GM12878 (cell line): ENCODE measurements around the gene ZNF608. TPM values are rescaled to one million over a fixed set of nuclear protein-coding genes. Genes with fewer than 3 reads are reported as not detected.
A peak's percentile ranks its signal among the peaks of the same experiment; 100 is the strongest.

Source experiments
- ATF2 ChIP-seq: IDR thresholded peaks from 2 replicates; pipeline ENCODE4 v1.6.1; 2012; ENCODE audit warnings: low read length, inconsistent platforms
- BMI1 ChIP-seq: fragments of 450-650 bp; IDR thresholded peaks from 2 replicates; pipeline ENCODE4 v1.6.1; 2016; ENCODE audit warnings: mild to moderate bottlenecking, moderate library complexity, borderline replicate concordance
- CBFB ChIP-seq: IDR thresholded peaks from 2 replicates; pipeline ENCODE4 v1.6.1; 2016; ENCODE audit warnings: antibody characterized with exemption, low read depth
- CEBPB ChIP-seq, 2 experiments: fragments of 150-350 bp in 1 of 2; IDR thresholded peaks; 2 replicates each; pipeline ENCODE4 v1.6.1; 2012 to 2014; ENCODE audit warnings: low read depth in 2 of 2, low read length in 2 of 2, borderline replicate concordance in 1 of 2, inconsistent platforms in 1 of 2
- CHD2 ChIP-seq: IDR thresholded peaks from 2 replicates; pipeline ENCODE4 v1.6.1; 2011; ENCODE audit warnings: low read depth, low read length, improper control_type of control experiment, borderline replicate concordance
- E2F8 ChIP-seq: fragments of 450-650 bp; IDR thresholded peaks from 2 replicates; pipeline ENCODE4 v1.6.1; 2018; ENCODE audit warnings: mild to moderate bottlenecking, low read depth, moderate library complexity; ENCODE audit not compliant: partially characterized antibody
- EP300 ChIP-seq, 2 experiments: fragments of 150-350 bp in 1 of 2; IDR thresholded peaks; 2 replicates each; pipeline ENCODE4 v1.6.1; 2011 to 2012; ENCODE audit warnings: low read depth in 2 of 2, low read length in 2 of 2, borderline replicate concordance in 1 of 2, improper control_type of control experiment in 1 of 2, inconsistent platforms in 1 of 2; ENCODE audit not compliant: control insufficient read depth in 1 of 2
- IKZF2 ChIP-seq, 2 experiments: fragments of 450-650 bp; IDR thresholded peaks; 2 replicates each; pipeline ENCODE4 v1.6.1; 2017; ENCODE audit warnings: mild to moderate bottlenecking in 2 of 2, moderate library complexity in 2 of 2
- LARP7 ChIP-seq: fragments of 450-650 bp; IDR thresholded peaks from 2 replicates; pipeline ENCODE4 v1.6.1; 2017; ENCODE audit warnings: mild to moderate bottlenecking
- MEF2A ChIP-seq: IDR thresholded peaks from 2 replicates; pipeline ENCODE4 v1.6.1; 2011; ENCODE audit warnings: low read depth, mild to moderate bottlenecking, low read length, moderate library complexity; ENCODE audit not compliant: insufficient read depth
- MEF2B ChIP-seq: fragments of 450-650 bp; IDR thresholded peaks from 2 replicates; pipeline ENCODE4 v1.6.1; 2018; ENCODE audit warnings: mild to moderate bottlenecking, moderate library complexity; ENCODE audit not compliant: partially characterized antibody, poor library complexity, severe bottlenecking
- MTA3 ChIP-seq: IDR thresholded peaks from 2 replicates; pipeline ENCODE4 v1.6.1; 2012; ENCODE audit warnings: low read length, inconsistent platforms, borderline replicate concordance
- NFIC ChIP-seq: IDR thresholded peaks from 2 replicates; pipeline ENCODE4 v1.6.1; 2012; ENCODE audit warnings: low read depth, mild to moderate bottlenecking, inconsistent platforms, low read length, moderate library complexity
- NFYA ChIP-seq: IDR thresholded peaks from 2 replicates; pipeline ENCODE4 v1.6.1; 2011; ENCODE audit warnings: low read depth, mild to moderate bottlenecking, low read length, improper control_type of control experiment, borderline replicate concordance
- TAF1 ChIP-seq: IDR thresholded peaks from 2 replicates; pipeline ENCODE4 v1.6.1; 2011; ENCODE audit warnings: mild to moderate bottlenecking, low read depth, low read length, borderline replicate concordance
- TCF12 ChIP-seq: IDR thresholded peaks from 2 replicates; pipeline ENCODE4 v1.6.1; 2011; ENCODE audit warnings: low read depth, mild to moderate bottlenecking, low read length
- TCF3 ChIP-seq: IDR thresholded peaks from 2 replicates; pipeline ENCODE4 v1.6.1; 2012; ENCODE audit warnings: low read depth, mild to moderate bottlenecking, low read length, borderline replicate concordance; ENCODE audit not compliant: insufficient read depth
- TCF7 ChIP-seq: IDR thresholded peaks from 2 replicates; pipeline ENCODE4 v1.6.1; 2014; ENCODE audit warnings: antibody characterized with exemption, borderline replicate concordance
- ZNF217 ChIP-seq: fragments of 450-650 bp; IDR thresholded peaks from 2 replicates; pipeline ENCODE4 v1.6.1; 2017; ENCODE audit warnings: antibody characterized with exemption, mild to moderate bottlenecking
- polyA plus RNA-seq, 11 experiments: library from polyadenylated mRNA; depleted of rRNA in 4 of 11; unstranded in 6 of 11; stranded (reverse) in 5 of 11; fragments of >200 nt; fragmentation: Nextera tagmentation in 4 of 11; fragmentation: Illumina TruSeq in 1 of 11; extraction: Ambion mirVana in 4 of 11; extraction: Trizol in 1 of 11; gene quantifications; 1 replicate in 1 of 11; 2 replicates in 10 of 11; pipeline versions ENCODE4 v1.2.1 to v1.2.3, GENCODE V29; 2011 to 2016; ENCODE audit warnings: inconsistent platforms in 2 of 11, missing spikeins in 2 of 11, low read depth in 1 of 11
- total RNA-seq, 4 experiments: library from RNA; depleted of rRNA in 3 of 4; stranded (reverse); fragments of >200 nt in 3 of 4; fragmentation: Illumina TruSeq in 1 of 4; extraction: Trizol in 1 of 4; gene quantifications; 2 replicates each; pipeline versions ENCODE4 v1.2.1 to v1.2.3, GENCODE V29; 2013 to 2021

The ZNF608 gene
- total and polyA plus RNA-seq, 10 of the 15 experiments (the other 5 are each of a cell fraction or from before 2014, with no cell fraction given) = 0.19 to 6.7 (median 0.64) TPM

- peak in 1 of 2 experiments; percentile 49; a peak in 1 of 4 replicates for TF ChIP-seq EP300 (IDR thresholded peaks at IDR 0.05; ENCODE audit: borderline replicate concordance in 1 of 2, control insufficient read depth in 1 of 2, low read depth in 2 of 2, low read length in 2 of 2)
- peak; percentile 96 for TF ChIP-seq NFIC
- TF ChIP-seq NFYA = no peak
- TF ChIP-seq TCF7 = peak; percentile 12; the same call in 1 of the 2 replicates
- peak; percentile 88 for TF ChIP-seq ATF2
- TF ChIP-seq TCF3 = peak; percentile 34; the same call in 1 of the 2 replicates
- TF ChIP-seq TAF1 = no peak
- peak in 1 of 2 experiments; percentile 85; a peak in 1 of 4 replicates for TF ChIP-seq CEBPB (IDR thresholded peaks at IDR 0.05; ENCODE audit: borderline replicate concordance in 1 of 2, low read depth in 2 of 2, low read length in 2 of 2)
- no peak for TF ChIP-seq CHD2
- TF ChIP-seq E2F8 = no peak
- TF ChIP-seq MEF2A = peak; percentile 81
- peak; percentile 77; the same call in 1 of the 2 replicates for TF ChIP-seq MTA3
- 0 out of 2 replicates have a peak, but pooled peaks have one; percentile 43 for TF ChIP-seq BMI1
- TF ChIP-seq LARP7 = no peak
- peak; percentile 48 for TF ChIP-seq MEF2B
- peak; percentile 82 to 84 for TF ChIP-seq IKZF2 (IDR thresholded peaks at IDR 0.05)
- TF ChIP-seq TCF12 = 0 out of 2 replicates have a peak, but pooled peaks have one; percentile 32
- peak; percentile 88; the same call in 1 of the 2 replicates for TF ChIP-seq CBFB
- peak; percentile 75; the same call in 1 of the 2 replicates for TF ChIP-seq ZNF217
Measured at GRCh38 chr5:124729720-124730359, 16.6 kb downstream of the ZNF608 start (continued).
